Parathyroid adenoma (tissue), 2 donors: ENCODE data around the gene TYROBP.
"Not testable (repeated sequence)": the region's sequence is repeated elsewhere in the genome, so short reads cannot be mapped to it uniquely, and the experiment has no call there.

Experiments
- H2AFZ ChIP-seq: fragments of 300-600 bp; sonication (generic); one replicate; pipeline ENCODE4 v1.7.0; 2017; ENCODE audit warnings: antibody characterized with exemption, mild to moderate bottlenecking
- H3K27ac ChIP-seq: fragments of 300-600 bp; sonication (generic); one replicate; pipeline ENCODE4 v1.7.0; 2017
- H3K27me3 ChIP-seq: fragments of 300-600 bp; sonication (generic); one replicate; pipeline ENCODE4 v1.7.0; 2017; ENCODE audit warnings: low read length; ENCODE audit not compliant: control insufficient read depth, insufficient read depth
- H3K36me3 ChIP-seq: fragments of 300-600 bp; sonication (generic); one replicate; pipeline ENCODE4 v1.7.0; 2017; ENCODE audit warnings: low read length; ENCODE audit not compliant: control insufficient read depth, insufficient read depth
- H3K4me1 ChIP-seq: fragments of 300-600 bp; sonication (generic); one replicate; pipeline ENCODE4 v1.7.0; 2017; ENCODE audit warnings: control low read depth
- H3K4me2 ChIP-seq: fragments of 300-600 bp; sonication (generic); one replicate; pipeline ENCODE4 v1.7.0; 2017; ENCODE audit warnings: low read length
- H3K4me3 ChIP-seq: fragments of 300-600 bp; sonication (generic); one replicate; pipeline ENCODE4 v1.7.0; 2017; ENCODE audit warnings: low read depth, low read length
- H3K79me2 ChIP-seq: fragments of 300-600 bp; sonication (generic); one replicate; pipeline ENCODE4 v1.7.0; 2017; ENCODE audit warnings: control low read depth
- H3K9ac ChIP-seq: fragments of 300-600 bp; sonication (generic); one replicate; pipeline ENCODE4 v1.7.0; 2017; ENCODE audit warnings: mild to moderate bottlenecking
- H3K9me3 ChIP-seq: fragments of 300-600 bp; sonication (generic); one replicate; pipeline ENCODE4 v1.7.0; 2017; ENCODE audit warnings: low read length; ENCODE audit not compliant: control insufficient read depth
- TF ChIP-seq, protein P1 (sequence below): fragments of 300-600 bp; sonication (generic); IDR thresholded peaks from one replicate; pipeline ENCODE4 v1.7.0; 2017; ENCODE audit warnings: antibody characterized with exemption, mild to moderate bottlenecking
- donor health status: primary hyperparathyroidism.

The TYROBP gene

DNA sequence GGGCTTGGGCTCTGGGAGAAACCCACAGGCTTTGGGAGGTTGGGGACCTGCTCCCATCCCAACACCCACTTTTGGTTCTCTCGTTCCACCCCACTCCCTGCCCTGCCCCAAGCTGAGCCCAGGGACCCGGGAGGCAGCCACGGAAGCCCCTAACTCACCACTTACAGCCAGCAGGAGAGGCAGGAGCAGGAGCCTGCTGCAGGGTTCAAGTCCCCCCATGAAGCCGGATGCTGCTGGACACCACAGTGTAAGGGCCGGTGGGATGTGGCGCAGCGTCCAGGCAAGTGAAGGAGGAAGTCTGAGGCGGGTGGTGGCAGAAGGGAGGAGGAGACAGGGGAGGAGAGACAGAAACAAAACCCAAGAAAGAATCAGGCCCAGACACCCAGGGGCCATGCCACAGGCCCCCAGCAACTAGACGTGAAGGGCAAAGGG lies at the start of gene TYROBP:
Gene TYROBP, minus strand, starts transcription at position 286 of the 432 bp plus-strand sequence. Its CDS starts 67 bp downstream, at position 219.
- no peaks in the 10 kb centered on the region for H3K36me3 ChIP-seq
- H3K4me1 ChIP-seq, result peaks cover 10% of the 10 kb centered on the region
- H3K27me3 ChIP-seq, result no peaks in the 10 kb centered on the region
- no peaks in the 10 kb centered on the region for H3K9me3 ChIP-seq
- H3K27ac ChIP-seq, result peak within 1 kb of the TSS; percentile 13
- H3K9ac ChIP-seq, result no peak within 1 kb of the TSS
- no peaks in the 10 kb centered on the region for H3K79me2 ChIP-seq
- H2AFZ ChIP-seq, result peak within 1 kb of the TSS; percentile 68
- H3K4me3 ChIP-seq, result no peak within 1 kb of the TSS
- H3K4me2 ChIP-seq, result no peak within 1 kb of the TSS
- TF ChIP-seq, protein P1, sequence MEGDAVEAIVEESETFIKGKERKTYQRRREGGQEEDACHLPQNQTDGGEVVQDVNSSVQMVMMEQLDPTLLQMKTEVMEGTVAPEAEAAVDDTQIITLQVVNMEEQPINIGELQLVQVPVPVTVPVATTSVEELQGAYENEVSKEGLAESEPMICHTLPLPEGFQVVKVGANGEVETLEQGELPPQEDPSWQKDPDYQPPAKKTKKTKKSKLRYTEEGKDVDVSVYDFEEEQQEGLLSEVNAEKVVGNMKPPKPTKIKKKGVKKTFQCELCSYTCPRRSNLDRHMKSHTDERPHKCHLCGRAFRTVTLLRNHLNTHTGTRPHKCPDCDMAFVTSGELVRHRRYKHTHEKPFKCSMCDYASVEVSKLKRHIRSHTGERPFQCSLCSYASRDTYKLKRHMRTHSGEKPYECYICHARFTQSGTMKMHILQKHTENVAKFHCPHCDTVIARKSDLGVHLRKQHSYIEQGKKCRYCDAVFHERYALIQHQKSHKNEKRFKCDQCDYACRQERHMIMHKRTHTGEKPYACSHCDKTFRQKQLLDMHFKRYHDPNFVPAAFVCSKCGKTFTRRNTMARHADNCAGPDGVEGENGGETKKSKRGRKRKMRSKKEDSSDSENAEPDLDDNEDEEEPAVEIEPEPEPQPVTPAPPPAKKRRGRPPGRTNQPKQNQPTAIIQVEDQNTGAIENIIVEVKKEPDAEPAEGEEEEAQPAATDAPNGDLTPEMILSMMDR, result no peak

DNA sequence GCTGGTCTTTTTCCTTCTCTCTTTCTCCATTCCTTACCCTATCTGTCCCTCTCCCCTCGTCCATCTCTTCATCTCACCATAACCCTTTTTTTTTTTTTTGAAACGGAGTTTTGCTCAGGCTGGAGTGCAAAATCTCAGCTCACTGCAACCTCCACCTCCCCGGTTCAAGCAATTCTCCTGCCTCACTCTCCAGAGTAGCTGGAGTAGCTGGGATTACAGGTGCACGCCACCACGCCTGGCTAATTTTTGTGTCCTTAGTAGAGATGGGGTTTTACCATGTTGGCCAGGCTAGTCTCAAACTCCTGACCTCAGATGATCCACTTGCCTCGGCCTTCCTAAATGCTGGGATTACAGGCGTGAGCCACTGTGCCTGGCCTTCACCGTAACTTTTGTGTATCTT lies 49.3 kb upstream of the TYROBP start:
- not testable (repeated sequence) for H3K27me3 ChIP-seq, H3K27ac ChIP-seq, H3K4me2 ChIP-seq, H2AFZ ChIP-seq, H3K79me2 ChIP-seq, H3K9me3 ChIP-seq, H3K4me3 ChIP-seq, H3K4me1 ChIP-seq, H3K9ac ChIP-seq, H3K36me3 ChIP-seq

DNA sequence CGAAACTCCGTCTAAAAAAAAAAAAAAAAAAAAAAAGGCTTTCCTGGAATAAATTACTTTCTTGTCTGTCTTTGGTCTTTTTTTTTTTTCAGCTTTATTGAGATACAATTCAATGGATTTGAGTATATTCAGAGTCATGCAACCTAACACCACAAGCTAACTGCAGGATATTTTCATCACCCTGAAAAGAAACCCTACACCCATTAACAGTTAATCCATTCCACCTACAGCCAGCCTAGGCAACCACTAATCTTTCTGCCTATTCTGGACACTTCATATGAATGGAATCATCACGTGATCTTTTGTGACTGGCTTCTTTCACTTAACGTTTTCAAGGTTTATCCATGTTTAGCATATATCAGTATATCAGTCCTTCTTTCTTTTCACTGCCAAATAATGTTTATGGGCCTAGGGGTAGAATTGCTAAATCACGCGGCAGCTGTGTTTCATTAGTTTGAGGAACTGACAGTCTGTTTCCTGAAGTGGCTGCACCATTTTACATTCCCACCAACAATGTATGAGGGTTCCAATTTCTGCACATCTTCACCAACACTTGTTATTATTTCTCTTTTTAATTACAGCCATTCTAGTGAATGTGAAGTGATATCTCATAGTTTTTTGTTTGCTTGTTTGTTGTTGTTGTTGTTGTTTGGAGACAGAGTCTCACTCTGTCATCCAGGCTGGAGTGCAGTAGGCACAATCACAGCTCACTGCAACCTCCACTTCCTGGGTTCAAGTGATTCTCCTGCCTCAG lies 48.0 kb upstream of the TYROBP start:
- Histone ChIP-seq H3K4me3 (no peak overlapping the region), H3K27ac (no peak overlapping the region), H3K4me1 (peaks cover 3% of the 10 kb centered on the region), H3K79me2 (no peaks in the 10 kb centered on the region), H2AFZ (no peak overlapping the region), H3K4me2 (no peak overlapping the region), H3K27me3 (no peaks in the 10 kb centered on the region), H3K36me3 (no peaks in the 10 kb centered on the region), H3K9ac (no peak overlapping the region), H3K9me3 (no peaks in the 10 kb centered on the region)
- TF ChIP-seq, protein P1, result no peak

DNA sequence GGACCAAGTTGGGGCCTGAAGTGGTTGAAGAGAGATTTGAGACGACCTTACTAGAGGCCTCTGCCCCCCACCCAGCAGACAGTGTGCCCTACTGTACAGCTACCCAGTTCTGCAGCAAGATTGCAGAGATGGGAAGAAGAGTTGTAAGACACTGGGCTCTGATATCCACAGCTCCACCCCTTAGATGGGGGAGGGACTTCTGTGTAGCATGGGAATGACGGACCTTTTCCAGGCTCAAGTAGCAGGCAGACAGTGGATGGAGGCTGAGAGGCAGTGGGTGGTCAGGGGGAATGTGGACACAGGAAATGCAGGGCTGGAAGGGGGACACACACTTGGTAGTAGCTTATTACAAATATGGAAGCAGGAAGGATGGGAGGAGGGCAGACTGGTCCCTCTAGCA lies 41.0 kb upstream of the TYROBP start:
- Histone ChIP-seq H3K4me2 (no peak overlapping the region), H3K9me3 (no peaks in the 10 kb centered on the region), H3K27me3 (no peaks in the 10 kb centered on the region), H3K36me3 (no peaks in the 10 kb centered on the region), H3K9ac (no peak overlapping the region), H3K4me3 (no peak overlapping the region), H2AFZ (no peak overlapping the region), H3K4me1 (peaks cover 8% of the 10 kb centered on the region), H3K27ac (no peak overlapping the region), H3K79me2 (no peaks in the 10 kb centered on the region)
- TF ChIP-seq, protein P1, result no peak

DNA sequence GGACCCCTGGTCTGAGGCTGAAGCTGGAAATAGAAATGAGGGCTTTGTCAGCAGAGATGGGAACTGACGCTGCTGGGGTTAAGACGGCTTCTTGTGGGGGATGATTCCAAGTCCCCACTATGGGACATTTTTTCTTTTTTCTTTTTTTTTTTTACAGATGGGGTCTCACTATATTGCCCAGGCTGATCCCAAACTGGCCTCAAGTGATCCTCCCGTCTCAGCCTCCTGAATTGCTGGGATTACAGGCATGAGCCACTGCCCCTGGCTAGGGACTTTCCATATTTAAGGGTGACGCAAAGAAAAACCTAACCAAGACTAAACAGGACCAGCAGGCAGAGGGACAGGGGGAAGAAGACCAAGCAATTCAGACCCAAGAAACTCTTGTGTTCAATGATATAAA lies 38.1 kb upstream of the TYROBP start:
- H3K36me3 ChIP-seq, result no peaks in the 10 kb centered on the region
- H3K27ac ChIP-seq, result no peak overlapping the region
- H3K9me3 ChIP-seq, result no peaks in the 10 kb centered on the region
- no peaks in the 10 kb centered on the region for H3K79me2 ChIP-seq
- no peak overlapping the region for H3K9ac ChIP-seq
- H3K4me2 ChIP-seq, result no peak overlapping the region
- H2AFZ ChIP-seq, result no peak overlapping the region
- no peaks in the 10 kb centered on the region for H3K27me3 ChIP-seq
- H3K4me1 ChIP-seq, result peaks cover 8% of the 10 kb centered on the region
- TF ChIP-seq, protein P1, result no peak
- no peak overlapping the region for H3K4me3 ChIP-seq
